Measurements from ENCODE around the gene RCAN1. TPM values are rescaled to one million over a fixed set of nuclear protein-coding genes. Genes with fewer than 3 reads are reported as not detected.
A peak's percentile ranks its signal among the peaks of the same experiment; 100 is the strongest.

The RCAN1 gene
- total RNA-seq, 1 donor from 2014 or later = 22.1 TPM

- Histone ChIP-seq H3K27me3 (ENCODE audit: control insufficient read depth, insufficient read depth, low read length) (no peaks in the 10 kb centered on the region), H3K4me3 (ENCODE audit: low read depth, low read length) (no peak overlapping the region), H3K36me3 (ENCODE audit: control insufficient read depth, insufficient read depth, low read length) (no peaks in the 10 kb centered on the region)
- no peak for TF ChIP-seq CTCF (IDR thresholded peaks at IDR 0.05; ENCODE audit: insufficient read depth, low read length, severe bottlenecking)
- FAIRE-seq = no peak
- DNase-seq (ENCODE audit: low read depth) = no peak
These were observed 68.4 kb downstream of the RCAN1 start for GRCh38 chr21:34546542-34546941.

GRCh38 chr21:34545079-34545884, 69.6 kb downstream of the RCAN1 start:
- Histone ChIP-seq H3K27me3 (ENCODE audit: control insufficient read depth, insufficient read depth, low read length) (no peaks in the 10 kb centered on the region), H3K36me3 (ENCODE audit: control insufficient read depth, insufficient read depth, low read length) (no peaks in the 10 kb centered on the region), H3K4me3 (ENCODE audit: low read depth, low read length) (no peak overlapping the region)
- DNase-seq (ENCODE audit: low read depth) = peak; percentile 25
- no peak for TF ChIP-seq CTCF (IDR thresholded peaks at IDR 0.05; ENCODE audit: insufficient read depth, low read length, severe bottlenecking)
- no peak for FAIRE-seq

- peak; percentile 60 for TF ChIP-seq CTCF (IDR thresholded peaks at IDR 0.05; ENCODE audit: insufficient read depth, low read length, severe bottlenecking)
- Histone ChIP-seq H3K27me3 (ENCODE audit: control insufficient read depth, insufficient read depth, low read length) (no peaks in the 10 kb centered on the region), H3K4me3 (ENCODE audit: low read depth, low read length) (no peak overlapping the region), H3K36me3 (ENCODE audit: control insufficient read depth, insufficient read depth, low read length) (no peaks in the 10 kb centered on the region)
- DNase-seq (ENCODE audit: low read depth) (peak; percentile 75), FAIRE-seq (peak; percentile 13)
These were observed 70.8 kb downstream of the RCAN1 start for GRCh38 chr21:34544032-34544496.

GRCh38 chr21:34543017-34543416, 71.9 kb downstream of the RCAN1 start:
- TF ChIP-seq CTCF (IDR thresholded peaks at IDR 0.05; ENCODE audit: insufficient read depth, low read length, severe bottlenecking) = no peak
- no peak for FAIRE-seq
- no peak for DNase-seq (ENCODE audit: low read depth)
- Histone ChIP-seq H3K27me3 (ENCODE audit: control insufficient read depth, insufficient read depth, low read length) (no peaks in the 10 kb centered on the region), H3K4me3 (ENCODE audit: low read depth, low read length) (no peak overlapping the region), H3K36me3 (ENCODE audit: control insufficient read depth, insufficient read depth, low read length) (no peaks in the 10 kb centered on the region)

GRCh38 chr21:34540206-34540605, 74.7 kb downstream of the RCAN1 start:
- no peak for DNase-seq (ENCODE audit: low read depth)
- no peak overlapping the region for H3K4me3 ChIP-seq (ENCODE audit: low read depth, low read length)
- no peaks in the 10 kb centered on the region for H3K27me3 ChIP-seq (ENCODE audit: control insufficient read depth, insufficient read depth, low read length)
- no peak for TF ChIP-seq CTCF (IDR thresholded peaks at IDR 0.05; ENCODE audit: insufficient read depth, low read length, severe bottlenecking)
- no peaks in the 10 kb centered on the region for H3K36me3 ChIP-seq (ENCODE audit: control insufficient read depth, insufficient read depth, low read length)
- no peak for FAIRE-seq
